COR-L47 (cell line): ENCODE data around the gene LST1.
A peak's percentile ranks its signal among the peaks of the same experiment; 100 is the strongest.
"Not testable (repeated sequence)": the region's sequence is repeated elsewhere in the genome, so short reads cannot be mapped to it uniquely, and the experiment has no call there.

Experiments used
- DNase-seq: peaks from one replicate; lab custom pipeline; 2025; lab: John Stamatoyannopoulos, UW

Gene LST1

GRCh38 chr6:31580807-31581433 lies 5.2 kb upstream of the LST1 start:
- peak; percentile 70 for DNase-seq

DNA sequence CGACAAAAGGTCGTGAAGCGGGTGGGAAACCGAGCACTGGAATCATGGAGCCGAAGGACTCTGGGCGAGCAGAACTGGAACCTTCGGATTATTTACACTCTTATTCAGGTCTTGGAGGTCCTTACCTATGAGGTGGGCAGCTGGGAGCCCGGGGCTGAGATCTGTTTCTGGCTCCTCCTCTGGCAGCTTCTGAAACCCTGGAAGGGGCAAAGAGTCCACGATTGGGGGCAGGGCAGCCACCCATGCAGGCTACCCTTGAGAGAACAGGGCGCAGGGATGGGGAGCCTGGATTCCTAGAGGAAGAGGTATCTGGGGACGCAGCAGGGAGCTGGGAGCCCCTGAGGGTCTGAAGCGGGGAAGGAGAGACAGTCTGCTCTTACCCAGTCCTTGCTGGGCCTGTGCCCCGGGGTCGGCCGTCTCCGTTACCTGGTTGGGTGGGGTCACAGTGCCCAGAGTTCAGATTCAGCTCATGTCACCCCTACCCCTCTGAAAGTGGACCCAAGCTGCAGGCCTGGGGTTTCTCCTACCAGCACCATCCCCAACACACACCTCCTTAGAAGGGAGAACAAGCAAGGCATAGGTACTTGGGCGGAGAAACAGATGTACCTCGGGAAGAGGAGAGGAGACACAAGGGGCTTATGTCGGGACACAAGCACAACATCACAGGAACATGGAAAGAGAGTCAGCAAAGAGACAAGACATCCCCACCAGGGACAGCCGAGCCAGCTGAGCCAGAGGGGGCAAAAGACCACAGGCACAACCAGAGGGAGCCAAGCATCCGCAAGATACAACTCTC lies 4.4 kb upstream of the LST1 start:
- no peak for DNase-seq

- no peak for DNase-seq
Observed at GRCh38 chr6:31582230-31582643, 3.8 kb upstream of the LST1 start, which contains the start of gene LTB. TSS of gene LTB (minus strand) at chr6:31582424. CDS start at chr6:31582417, 7 bp downstream.

DNA sequence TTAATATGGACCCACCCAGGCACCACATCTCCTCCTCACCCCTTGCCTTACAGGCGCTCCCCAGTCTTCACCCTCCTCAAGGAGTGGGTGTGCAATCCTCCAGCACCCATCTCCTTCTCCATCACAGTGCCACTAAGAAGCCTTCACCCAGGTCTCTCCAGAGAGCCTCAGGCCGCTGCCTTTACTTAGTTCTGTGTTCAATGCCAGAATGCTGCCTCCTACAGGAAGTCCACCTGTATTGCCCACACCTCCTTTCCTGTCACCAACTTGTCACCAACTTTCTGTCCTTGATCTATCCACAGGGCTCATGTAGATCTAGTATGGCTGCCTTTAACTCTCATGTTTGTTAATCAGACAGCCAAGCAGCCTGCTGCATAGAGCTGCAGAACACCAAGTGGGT lies 586 bp upstream of the LST1 start:
- no peak for DNase-seq

DNA sequence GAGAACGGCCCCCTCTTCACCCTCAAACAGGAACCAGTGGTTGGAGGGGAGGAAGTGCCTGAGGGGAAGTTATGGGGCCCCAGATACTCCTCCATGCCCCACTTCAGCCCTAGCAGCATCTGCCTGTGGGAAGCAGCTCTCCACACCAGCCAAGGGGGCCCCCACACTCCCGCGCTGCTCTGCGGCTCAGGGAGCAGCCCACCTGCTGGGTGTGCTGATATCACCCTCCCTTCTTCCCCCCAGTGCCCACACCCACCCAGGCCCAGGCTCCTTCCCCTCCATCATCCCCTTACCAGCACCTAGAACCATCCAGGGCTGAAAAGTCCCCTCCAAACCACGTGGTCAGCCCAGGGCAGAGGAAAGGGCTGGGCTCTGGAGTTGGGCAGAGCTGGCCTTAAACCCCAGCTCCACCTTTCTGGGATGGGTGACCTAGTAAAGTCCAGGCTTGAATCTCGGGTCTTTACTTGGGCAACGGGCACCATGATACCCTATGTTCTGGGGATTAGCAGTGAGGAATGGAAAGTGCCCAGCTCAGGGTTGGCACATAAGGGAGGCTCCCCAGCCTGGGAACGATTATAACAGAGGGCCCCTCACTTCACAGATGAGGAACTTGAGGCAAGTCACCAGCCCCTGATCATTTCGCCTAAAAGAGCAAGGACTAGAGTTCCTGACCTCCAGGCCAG lies 663 bp downstream of the LST1 start:
- no peak for DNase-seq

DNA sequence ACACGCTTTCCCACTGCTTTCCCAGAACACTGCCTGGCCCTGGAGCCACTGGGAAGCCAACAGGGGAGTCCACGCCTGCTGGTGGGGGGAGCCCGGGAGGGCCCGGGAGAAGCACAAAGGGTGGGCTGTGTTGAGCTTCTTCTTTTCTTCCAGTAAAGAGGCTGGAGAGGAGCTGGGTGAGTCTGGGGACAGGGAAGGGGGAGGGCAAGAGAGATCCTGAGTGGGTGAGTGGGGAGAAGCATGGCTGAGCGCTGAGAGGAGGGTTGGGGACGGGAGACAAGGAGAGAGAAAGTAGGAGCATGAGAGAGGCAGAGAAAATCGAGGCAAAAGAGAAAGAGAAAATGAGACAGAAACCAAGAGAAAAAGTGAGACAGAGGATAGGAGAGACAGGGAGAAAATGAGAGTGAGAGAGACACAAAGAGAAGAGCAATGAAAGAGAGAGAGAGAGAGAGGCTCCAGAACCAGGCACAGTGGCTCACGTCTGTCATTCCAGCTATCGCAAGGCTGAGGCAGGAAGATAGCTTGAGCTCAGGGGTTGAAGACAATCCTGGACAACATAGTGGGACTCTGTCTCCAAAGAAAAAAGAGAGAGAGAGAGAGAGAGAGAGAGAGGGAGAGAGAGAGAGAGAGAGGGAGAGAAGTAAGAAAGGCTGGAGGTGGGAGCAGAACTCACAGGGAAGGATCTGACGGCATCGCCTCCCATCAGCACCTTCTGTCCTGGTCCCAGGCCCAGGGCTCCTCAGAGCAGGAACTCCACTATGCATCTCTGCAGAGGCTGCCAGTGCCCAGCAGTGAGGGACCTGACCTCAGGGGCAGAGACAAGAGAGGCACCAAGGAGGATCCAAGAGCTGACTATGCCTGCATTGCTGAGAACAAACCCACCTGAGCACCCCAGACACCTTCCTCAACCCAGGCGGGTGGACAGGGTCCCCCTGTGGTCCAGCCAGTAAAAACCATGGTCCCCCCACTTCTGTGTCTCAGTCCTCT lies 2.0 kb downstream of the LST1 start:
- DNase-seq, result no peak

DNA sequence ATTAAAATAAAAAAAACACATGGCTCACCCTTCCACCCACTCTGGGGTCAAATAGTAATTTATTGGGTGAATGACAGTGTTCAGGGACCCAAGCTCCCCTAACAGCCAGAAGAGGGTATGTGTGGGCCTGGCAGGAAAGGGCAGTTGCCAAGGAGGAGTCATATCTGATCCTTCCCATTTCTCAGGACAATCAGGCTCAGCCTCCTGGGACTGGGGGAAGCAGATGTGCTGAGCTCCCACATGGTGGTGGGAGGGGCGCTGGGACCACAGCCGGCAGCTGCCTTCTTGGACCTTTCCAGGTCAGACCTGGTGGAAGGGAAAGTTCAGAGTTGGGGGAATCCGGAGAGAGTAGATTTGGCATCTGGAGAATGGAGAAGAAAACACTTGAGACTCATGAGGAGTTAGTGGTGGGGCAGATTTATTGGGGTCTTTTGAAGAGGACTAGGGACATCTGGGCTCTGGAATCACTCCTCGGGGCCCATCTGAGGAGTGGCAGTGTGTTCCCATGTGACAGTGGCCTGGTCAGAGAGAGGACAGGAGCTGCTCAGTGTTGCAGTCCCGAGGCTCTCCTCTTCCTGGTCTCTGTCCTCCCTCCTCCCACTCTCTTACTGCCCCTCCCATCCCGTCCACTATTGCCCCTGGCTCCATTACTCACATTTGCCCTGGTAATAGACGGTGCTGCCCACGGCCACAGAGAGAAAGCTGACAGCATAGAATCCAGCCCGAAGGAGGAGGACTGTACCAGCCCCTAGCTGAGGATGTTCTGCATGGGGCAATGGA lies 3.0 kb downstream of the LST1 start:
- DNase-seq, result no peak

- not testable (repeated sequence) for DNase-seq
Observed at GRCh38 chr6:31590691-31591090, 4.6 kb downstream of the LST1 start.

- no peak for DNase-seq
Observed at GRCh38 chr6:31592396-31592771, 6.3 kb downstream of the LST1 start.

DNA sequence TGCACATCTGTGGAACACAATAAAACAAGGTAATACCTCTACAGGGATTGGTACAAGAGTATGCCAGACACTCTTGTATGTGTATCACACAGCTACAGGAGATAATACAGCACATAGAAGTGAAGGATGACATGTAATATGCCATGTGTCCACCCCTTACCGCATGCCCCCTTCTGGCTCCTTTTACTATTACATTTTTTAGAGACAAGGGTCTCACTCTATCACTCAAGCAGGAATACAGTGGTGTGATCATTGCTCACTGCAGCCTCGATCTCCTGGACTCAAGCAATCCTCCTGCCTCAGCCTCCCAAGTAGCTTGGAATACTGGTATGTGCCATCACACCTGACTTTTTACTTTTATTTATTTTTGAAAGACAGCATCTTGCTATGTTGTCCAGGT lies 10.9 kb downstream of the LST1 start:
- peak; percentile 14 for DNase-seq

DNA sequence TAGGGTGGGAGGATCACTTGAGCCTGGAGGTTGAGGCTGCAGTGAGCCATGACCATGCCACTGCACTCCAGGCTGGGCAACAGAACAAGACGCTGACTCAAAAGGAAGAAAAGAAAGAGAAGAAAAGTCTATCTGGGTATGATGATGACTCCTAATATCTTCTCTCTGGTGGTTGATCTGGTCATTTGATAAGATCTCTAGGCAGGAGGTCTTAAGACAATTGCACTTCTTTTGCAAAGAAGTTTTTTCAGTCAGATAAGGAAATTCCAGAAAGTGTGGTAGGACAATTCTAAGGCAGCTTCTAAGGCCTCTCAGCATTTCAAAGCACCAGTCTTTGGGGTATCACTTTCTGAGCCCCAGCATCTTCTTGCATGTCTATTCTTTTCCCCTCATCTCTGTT lies 21.2 kb downstream of the LST1 start:
- no peak for DNase-seq

DNA sequence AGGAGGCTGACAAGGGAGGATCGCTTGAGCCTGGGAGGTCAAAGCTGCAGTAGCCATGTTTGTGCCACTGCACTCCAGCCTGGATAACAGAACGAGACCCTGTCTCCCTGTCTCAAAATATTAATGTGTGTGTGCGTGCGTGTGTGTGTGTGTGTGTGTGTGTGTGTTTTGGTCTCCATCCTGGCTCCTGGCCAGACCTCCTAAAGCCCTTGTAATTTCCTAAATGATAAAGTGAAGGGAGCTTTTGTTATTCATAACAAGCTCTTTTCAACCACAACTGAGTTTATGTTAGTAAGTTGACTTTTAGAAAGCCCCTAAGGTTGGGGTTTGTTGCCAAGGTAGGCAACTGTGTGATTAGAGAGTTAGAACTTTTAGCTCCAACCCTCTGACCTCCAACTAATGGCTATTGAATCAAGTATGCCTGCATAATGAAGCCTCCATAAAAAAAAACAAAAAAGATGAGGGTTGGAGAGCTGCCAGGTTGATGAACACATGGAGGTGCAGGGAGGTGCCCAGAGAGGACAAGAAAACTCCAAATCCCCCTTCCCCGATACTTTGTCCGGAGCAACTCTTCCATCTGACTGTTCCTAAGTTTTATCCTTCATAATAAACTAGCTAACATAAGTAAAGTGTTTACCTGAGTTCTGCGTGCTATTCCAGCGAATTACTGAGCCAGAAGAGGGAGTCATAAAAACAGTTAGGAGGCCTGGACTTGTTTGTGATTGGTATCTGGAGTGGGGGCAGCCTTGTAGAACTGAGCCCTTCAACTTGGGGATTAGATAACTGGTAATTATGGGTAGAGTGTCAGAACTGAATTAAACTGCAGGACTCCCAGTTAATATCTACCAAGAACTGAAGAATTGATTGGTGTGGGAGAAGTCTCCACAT lies 23.7 kb downstream of the LST1 start:
- DNase-seq, result peak; percentile 73

DNA sequence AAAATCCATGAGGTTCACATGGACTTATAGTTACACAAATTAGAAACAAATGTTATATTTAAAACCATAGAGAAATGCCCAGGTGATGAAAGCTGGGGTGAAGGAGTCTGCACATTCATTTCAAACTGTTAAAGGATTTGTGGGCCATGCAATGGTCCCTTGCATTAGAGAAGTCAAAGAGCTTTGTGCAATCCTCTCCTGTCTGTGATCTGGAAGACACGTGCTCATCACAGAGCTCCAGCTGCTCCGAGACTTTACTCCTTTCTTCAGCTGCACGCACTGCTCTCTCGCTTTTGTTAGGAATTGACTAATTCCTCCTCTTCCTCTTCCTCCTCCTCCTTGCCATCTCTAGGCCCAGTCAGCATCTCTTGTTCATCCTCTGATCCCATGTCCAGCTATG lies 24.9 kb downstream of the LST1 start:
- no peak for DNase-seq

GRCh38 chr6:31614075-31614619 lies 28.1 kb downstream of the LST1 start:
- no peak for DNase-seq

- DNase-seq, result no peak
Observed at GRCh38 chr6:31614684-31615578, 28.9 kb downstream of the LST1 start, which contains the start of gene AIF1. TSS of gene AIF1 (plus strand) at chr6:31615234. CDS start at chr6:31615330, 96 bp downstream.

DNA sequence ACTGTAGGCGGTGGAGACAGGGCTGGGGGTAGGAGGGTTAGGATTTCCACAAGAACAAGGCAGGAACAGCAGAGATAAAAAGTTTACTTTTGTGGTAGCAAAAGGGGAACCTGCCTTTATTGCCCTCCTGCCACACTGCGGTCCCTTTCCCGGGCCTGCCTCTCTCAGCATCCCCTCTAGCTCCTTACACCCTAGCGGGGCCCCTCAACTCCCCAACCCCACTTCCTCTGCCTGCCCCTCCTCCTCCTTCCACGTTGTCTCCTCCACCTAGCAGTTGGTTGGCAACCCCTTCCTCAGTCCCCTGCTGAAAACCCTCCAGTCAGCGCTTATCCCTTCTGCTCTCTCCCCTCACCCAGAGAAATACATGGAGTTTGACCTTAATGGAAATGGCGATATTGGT lies 29.7 kb downstream of the LST1 start:
- DNase-seq, result no peak

DNA sequence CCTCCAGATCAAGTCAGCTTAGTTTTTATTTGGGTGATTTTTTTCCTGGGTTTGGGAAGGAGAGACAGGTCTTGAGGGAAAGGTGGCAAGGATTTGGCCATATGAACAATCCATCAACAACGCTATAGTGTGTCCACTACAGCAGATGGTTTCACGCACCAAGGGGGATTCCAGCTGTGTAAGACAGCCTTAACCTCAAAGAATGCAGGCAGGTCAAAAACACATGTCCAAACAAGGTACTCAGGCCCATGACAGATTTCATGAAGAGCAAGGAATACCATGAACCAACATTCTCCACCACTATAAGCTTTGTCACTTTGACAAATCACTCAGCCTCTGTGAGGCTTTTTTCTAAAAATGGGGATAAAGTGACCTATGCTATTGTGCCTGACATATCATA lies 30.9 kb downstream of the LST1 start:
- no peak for DNase-seq

GRCh38 chr6:31619805-31620585 lies 33.9 kb downstream of the LST1 start:
- DNase-seq, result peak; percentile 99
